GM10266 (cell line): Measurements from ENCODE around the gene SLC26A4.

Experiments
- DNase-seq: peaks from one replicate; pipeline ENCODE4 v3.0.0; 2012; ENCODE audit errors: extremely low spot score
- CTCF ChIP-seq: IDR thresholded peaks from 2 replicates; pipeline ENCODE4 v1.5.1; 2012; ENCODE audit warnings: mild to moderate bottlenecking, low read depth; ENCODE audit not compliant: control insufficient read depth, insufficient read depth; ENCODE audit errors: missing control alignments

SLC26A4 gene

GRCh38 chr7:107686816-107687387 is 26.3 kb downstream of the SLC26A4 start:
- TF ChIP-seq CTCF = no peak
- no peak for DNase-seq

GRCh38 chr7:107687656-107688055 is 27.0 kb downstream of the SLC26A4 start:
- TF ChIP-seq CTCF = no peak
- DNase-seq = no peak

- TF ChIP-seq CTCF = no peak
- DNase-seq = no peak
Measured at GRCh38 chr7:107689553-107689952, 28.9 kb downstream of the SLC26A4 start.

GRCh38 chr7:107690084-107690483 is 29.5 kb downstream of the SLC26A4 start:
- DNase-seq = no peak
- no peak for TF ChIP-seq CTCF

GRCh38 chr7:107690611-107691010 is 30.0 kb downstream of the SLC26A4 start:
- no peak for TF ChIP-seq CTCF
- no peak for DNase-seq

- DNase-seq = no peak
- no peak for TF ChIP-seq CTCF
Measured at GRCh38 chr7:107691716-107692115, 31.1 kb downstream of the SLC26A4 start.

- no peak for DNase-seq
- TF ChIP-seq CTCF = no peak
Measured at GRCh38 chr7:107692501-107692900, 31.9 kb downstream of the SLC26A4 start.
